GM23338 (cell line): Measurements from ENCODE around the gene CSPG5. TPM values are rescaled to one million over a fixed set of nuclear protein-coding genes. Genes with fewer than 3 reads are reported as not detected.

Experiments used
- ATAC-seq: fragments of 200-7000 bp; cut with Tn5 transposase; 3 replicates; pipeline ENCODE4 v1.9.1; 2020
- DNase-seq: peaks from one replicate; pipeline ENCODE4 v3.0.0-alpha.2; 2015; ENCODE audit warnings: low spot score
- H2AFZ ChIP-seq: fragments of 200-600 bp; sonication (generic); 2 replicates; pipeline ENCODE4 v1.8.0; 2016; ENCODE audit warnings: antibody characterized with exemption, mild to moderate bottlenecking, moderate library complexity
- H3F3A ChIP-seq: fragments of 200-600 bp; sonication (generic); replicated peaks from 2 replicates; pipeline ENCODE4 v1.8.0; 2017; ENCODE audit warnings: antibody characterized with exemption, mixed run types, low read depth
- H3K27ac ChIP-seq: fragments of 200-600 bp; sonication (generic); 2 replicates; pipeline ENCODE4 v1.6.1; 2016; ENCODE audit warnings: low read depth
- H3K27me3 ChIP-seq: fragments of 200-600 bp; sonication (generic); 2 replicates; pipeline ENCODE4 v1.8.0; 2016; ENCODE audit warnings: mild to moderate bottlenecking, mixed run types, moderate library complexity; ENCODE audit not compliant: insufficient read depth
- H3K36me3 ChIP-seq: fragments of 200-600 bp; sonication (generic); 2 replicates; pipeline ENCODE4 v1.8.0; 2016; ENCODE audit warnings: mild to moderate bottlenecking; ENCODE audit not compliant: insufficient read depth
- H3K4me1 ChIP-seq: fragments of 200-600 bp; sonication (generic); 2 replicates; pipeline ENCODE4 v1.8.0; 2016; ENCODE audit warnings: mild to moderate bottlenecking, moderate library complexity; ENCODE audit not compliant: insufficient read depth
- H3K4me2 ChIP-seq: fragments of 200-600 bp; sonication (generic); 2 replicates; pipeline ENCODE4 v1.7.1; 2017; ENCODE audit warnings: mixed run types
- H3K4me3 ChIP-seq: fragments of 200-600 bp; sonication (generic); 2 replicates; pipeline ENCODE4 v1.6.1; 2016; ENCODE audit warnings: mixed run types
- H3K79me2 ChIP-seq: fragments of 200-600 bp; sonication (generic); replicated peaks from 2 replicates; pipeline ENCODE4 v1.8.0; 2017; ENCODE audit warnings: mild to moderate bottlenecking; ENCODE audit not compliant: insufficient read depth
- H3K9me2 ChIP-seq: fragments of 200-600 bp; sonication (generic); 2 replicates; pipeline ENCODE4 v1.8.0; 2017; ENCODE audit not compliant: insufficient read depth
- H4K20me1 ChIP-seq: fragments of 200-600 bp; sonication (generic); replicated peaks from 2 replicates; pipeline ENCODE4 v1.8.0; 2017; ENCODE audit warnings: mild to moderate bottlenecking; ENCODE audit not compliant: insufficient read depth
- H3K27ac Mint-ChIP-seq: 2 replicates; pipeline ENCODE4 v1.8.0; 2020; ENCODE audit warnings: inconsistent platforms, mild to moderate bottlenecking, moderate library complexity, mixed read lengths
- H3K27me3 Mint-ChIP-seq: 3 replicates; pipeline ENCODE4 v1.8.0; 2022; ENCODE audit warnings: low read depth, mild to moderate bottlenecking, moderate library complexity, mixed read lengths, inconsistent platforms; ENCODE audit not compliant: insufficient read depth, poor library complexity
- H3K36me3 Mint-ChIP-seq: 3 replicates; pipeline ENCODE4 v1.8.0; 2021; ENCODE audit warnings: low read depth, mild to moderate bottlenecking, inconsistent platforms, moderate library complexity, mixed read lengths
- H3K4me1 Mint-ChIP-seq: 3 replicates; pipeline ENCODE4 v1.8.0; 2020; ENCODE audit warnings: mild to moderate bottlenecking, inconsistent platforms, mixed read lengths
- H3K4me3 Mint-ChIP-seq: 3 replicates; pipeline ENCODE4 v1.8.0; 2021; ENCODE audit warnings: moderate library complexity, mild to moderate bottlenecking, inconsistent platforms, mixed read lengths
- H3K9me3 Mint-ChIP-seq: 3 replicates; pipeline ENCODE4 v1.8.0; 2020; ENCODE audit warnings: moderate library complexity, mild to moderate bottlenecking, inconsistent platforms, mixed read lengths
- CREB1 ChIP-seq: fragments of 250-450 bp; sonication (Bioruptor Pico); IDR thresholded peaks from 2 replicates; pipeline ENCODE4 v1.5.0; 2020; ENCODE audit warnings: low read depth, mild to moderate bottlenecking, moderate library complexity
- CTCF ChIP-seq, 2 experiments: fragments of 200-600 bp in 1 of 2; sonication (generic) in 1 of 2; conservative IDR thresholded peaks; 2 replicates each; pipeline versions ENCODE4 v1.5.1 to v1.6.1; 2016 to 2017; ENCODE audit warnings: antibody characterized with exemption in 2 of 2, low read depth in 2 of 2, mild to moderate bottlenecking in 2 of 2, moderate library complexity in 1 of 2
- ETS1 ChIP-seq: IDR thresholded peaks from 2 replicates; pipeline ENCODE4 v1.6.1; 2016; ENCODE audit warnings: antibody characterized with exemption
- EZH2 ChIP-seq: fragments of 200-600 bp; sonication (generic); IDR thresholded peaks from one replicate; pipeline ENCODE4 v1.8.0; 2017; ENCODE audit warnings: antibody characterized with exemption, mild to moderate bottlenecking, low read depth; ENCODE audit not compliant: unreplicated experiment
- EZH2phosphoT487 ChIP-seq: fragments of 200-600 bp; sonication (generic); IDR thresholded peaks from one replicate; pipeline ENCODE4 v1.8.1; 2018; ENCODE audit warnings: antibody characterized with exemption; ENCODE audit not compliant: unreplicated experiment
- JUNB ChIP-seq: IDR thresholded peaks from one replicate; pipeline ENCODE4 v1.6.1; 2016; ENCODE audit warnings: antibody characterized with exemption; ENCODE audit not compliant: unreplicated experiment
- NANOG ChIP-seq: IDR thresholded peaks from 2 replicates; pipeline ENCODE4 v1.6.1; 2016; ENCODE audit warnings: antibody characterized with exemption, borderline replicate concordance
- POLR2AphosphoS5 ChIP-seq: IDR thresholded peaks from 2 replicates; pipeline ENCODE4 v1.6.1; 2016; ENCODE audit warnings: antibody characterized with exemption, low read depth
- STAT1 ChIP-seq: IDR thresholded peaks from one replicate; pipeline ENCODE4 v1.6.1; 2016; ENCODE audit warnings: antibody characterized with exemption; ENCODE audit not compliant: unreplicated experiment
- ZNF114 ChIP-seq: fragments of 250-450 bp; sonication (Bioruptor Pico); IDR thresholded peaks from 2 replicates; pipeline ENCODE4 v1.5.0; 2020; ENCODE audit warnings: mild to moderate bottlenecking, moderate library complexity
- ZNF331 ChIP-seq: fragments of 250-450 bp; sonication (Bioruptor Pico); IDR thresholded peaks from 2 replicates; pipeline ENCODE4 v1.5.0; 2020; ENCODE audit warnings: low read depth, mild to moderate bottlenecking, moderate library complexity
- ZNF462 ChIP-seq: fragments of 250-450 bp; sonication (Bioruptor Pico); IDR thresholded peaks from 2 replicates; pipeline ENCODE4 v1.5.0; 2020; ENCODE audit warnings: mild to moderate bottlenecking, moderate library complexity
- polyA plus RNA-seq: library from polyadenylated mRNA; unstranded; fragments of >200 nt; fragmentation: Nextera tagmentation; extraction: Ambion mirVana; gene quantifications from 2 replicates; pipeline ENCODE4 v1.2.1, GENCODE V29; 2016
- total RNA-seq: library from RNA; depleted of rRNA; stranded (reverse); fragments of >200 nt; shearing (Covaris generic); gene quantifications from 2 replicates; pipeline ENCODE4 v1.2.3, GENCODE V29; 2014
- TF ChIP-seq, protein P1 (sequence below): IDR thresholded peaks from one replicate; pipeline ENCODE4 v1.6.1; 2018; ENCODE audit warnings: antibody characterized with exemption; ENCODE audit not compliant: unreplicated experiment

Gene CSPG5
- total and polyA plus RNA-seq, 2 experiments from 2014 or later, result 0.86 to 4.3 TPM

DNA sequence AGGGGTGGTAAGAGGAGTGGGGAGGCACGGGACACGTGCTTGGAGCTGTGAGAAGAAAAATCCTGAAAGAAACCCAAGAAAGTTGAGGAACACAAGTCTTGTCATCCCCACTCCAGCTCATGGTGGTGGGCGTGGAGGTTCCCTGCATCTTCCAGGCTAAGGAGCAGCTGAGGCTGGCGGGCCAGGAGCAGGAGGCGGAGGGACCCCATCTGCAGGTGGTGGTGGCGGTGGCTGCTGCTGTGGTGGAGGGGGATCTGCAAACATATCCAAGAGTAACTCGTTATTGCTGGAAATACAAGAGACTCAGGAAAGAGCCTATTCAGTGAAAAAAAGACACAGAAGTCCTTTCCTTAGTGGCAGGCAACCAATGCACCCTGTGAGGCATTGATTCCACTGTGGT, 9.4 kb upstream of the CSPG5 start:
- Mint-ChIP-seq H3K27ac (no peak overlapping the region), H3K27me3 (peaks cover 8% of the 10 kb centered on the region), H3K9me3 (no peaks in the 10 kb centered on the region), H3K4me1 (peaks cover 15% of the 10 kb centered on the region), H3K4me3 (no peak overlapping the region), H3K36me3 (peaks cover 74% of the 10 kb centered on the region)
- no peak for ATAC-seq
- no peak for DNase-seq
- no peak overlapping the region for H2AFZ ChIP-seq
- H3K36me3 ChIP-seq, result peaks cover 47% of the 10 kb centered on the region
- H4K20me1 ChIP-seq, result peaks cover 12% of the 10 kb centered on the region
- H3K79me2 ChIP-seq, result no peaks in the 10 kb centered on the region
- no peaks in the 10 kb centered on the region for H3K9me2 ChIP-seq
- peaks cover 8% of the 10 kb centered on the region; the same call in 1 of the 2 replicates for H3K4me1 ChIP-seq
- no peaks in the 10 kb centered on the region for H3K27me3 ChIP-seq
- no peak overlapping the region for H3K4me3 ChIP-seq
- H3K4me2 ChIP-seq, result no peak overlapping the region
- H3F3A ChIP-seq, result peaks cover 23% of the 10 kb centered on the region; the same call in 1 of the 2 replicates
- no peak overlapping the region for H3K27ac ChIP-seq
- TF ChIP-seq STAT1 (no peak), JUNB (no peak), ZNF462 (CRISPR knock-in tag) (no peak), ZNF331 (CRISPR knock-in tag) (no peak), CTCF (conservative IDR thresholded peaks at IDR 0.05; ENCODE audit: low read depth in 2 of 2) (no peak), ETS1 (no peak), POLR2AphosphoS5 (no peak), NANOG (no peak), EZH2phosphoT487 (no peak), CREB1 (CRISPR knock-in tag) (no peak), ZNF114 (CRISPR knock-in tag) (no peak), EZH2 (no peak)
- TF ChIP-seq, protein P1, sequence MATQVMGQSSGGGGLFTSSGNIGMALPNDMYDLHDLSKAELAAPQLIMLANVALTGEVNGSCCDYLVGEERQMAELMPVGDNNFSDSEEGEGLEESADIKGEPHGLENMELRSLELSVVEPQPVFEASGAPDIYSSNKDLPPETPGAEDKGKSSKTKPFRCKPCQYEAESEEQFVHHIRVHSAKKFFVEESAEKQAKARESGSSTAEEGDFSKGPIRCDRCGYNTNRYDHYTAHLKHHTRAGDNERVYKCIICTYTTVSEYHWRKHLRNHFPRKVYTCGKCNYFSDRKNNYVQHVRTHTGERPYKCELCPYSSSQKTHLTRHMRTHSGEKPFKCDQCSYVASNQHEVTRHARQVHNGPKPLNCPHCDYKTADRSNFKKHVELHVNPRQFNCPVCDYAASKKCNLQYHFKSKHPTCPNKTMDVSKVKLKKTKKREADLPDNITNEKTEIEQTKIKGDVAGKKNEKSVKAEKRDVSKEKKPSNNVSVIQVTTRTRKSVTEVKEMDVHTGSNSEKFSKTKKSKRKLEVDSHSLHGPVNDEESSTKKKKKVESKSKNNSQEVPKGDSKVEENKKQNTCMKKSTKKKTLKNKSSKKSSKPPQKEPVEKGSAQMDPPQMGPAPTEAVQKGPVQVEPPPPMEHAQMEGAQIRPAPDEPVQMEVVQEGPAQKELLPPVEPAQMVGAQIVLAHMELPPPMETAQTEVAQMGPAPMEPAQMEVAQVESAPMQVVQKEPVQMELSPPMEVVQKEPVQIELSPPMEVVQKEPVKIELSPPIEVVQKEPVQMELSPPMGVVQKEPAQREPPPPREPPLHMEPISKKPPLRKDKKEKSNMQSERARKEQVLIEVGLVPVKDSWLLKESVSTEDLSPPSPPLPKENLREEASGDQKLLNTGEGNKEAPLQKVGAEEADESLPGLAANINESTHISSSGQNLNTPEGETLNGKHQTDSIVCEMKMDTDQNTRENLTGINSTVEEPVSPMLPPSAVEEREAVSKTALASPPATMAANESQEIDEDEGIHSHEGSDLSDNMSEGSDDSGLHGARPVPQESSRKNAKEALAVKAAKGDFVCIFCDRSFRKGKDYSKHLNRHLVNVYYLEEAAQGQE, result no peak
